Liver (tissue), 9 donors: Measurements from ENCODE around the gene EBF3. TPM values are rescaled to one million over a fixed set of nuclear protein-coding genes. Genes with fewer than 3 reads are reported as not detected.

Experiments used
- DNase-seq: peaks from one replicate; pipeline ENCODE4 v3.0.0-alpha.2; 2017; ENCODE audit warnings: low spot score
- H3K27ac ChIP-seq, 2 donors: one replicate each; pipeline ENCODE4 v1.7.0; 2013; ENCODE audit warnings: inconsistent platforms in 2 of 2, low read length in 2 of 2, control low read depth in 1 of 2, low read depth in 1 of 2, mild to moderate bottlenecking in 1 of 2
- H3K27me3 ChIP-seq, 4 donors: one replicate each; pipeline versions ENCODE4 v1.6.1 to v1.7.0; 2013; ENCODE audit warnings: low read length in 3 of 4, inconsistent platforms in 1 of 4, mild to moderate bottlenecking in 1 of 4, moderate library complexity in 1 of 4; ENCODE audit not compliant: control insufficient read depth in 4 of 4, insufficient read depth in 4 of 4
- H3K36me3 ChIP-seq, 4 donors: one replicate each; pipeline versions ENCODE4 v1.6.1 to v1.7.0; 2013; ENCODE audit warnings: low read length in 3 of 4, mild to moderate bottlenecking in 3 of 4, low read depth in 1 of 4, moderate library complexity in 1 of 4; ENCODE audit not compliant: control insufficient read depth in 4 of 4, insufficient read depth in 3 of 4
- H3K4me1 ChIP-seq, 4 donors: one replicate each; pipeline versions ENCODE4 v1.6.1 to v1.7.0; 2013; ENCODE audit warnings: low read length in 3 of 4, mild to moderate bottlenecking in 3 of 4, moderate library complexity in 1 of 4; ENCODE audit not compliant: control insufficient read depth in 4 of 4, insufficient read depth in 4 of 4
- H3K4me3 ChIP-seq, 3 donors: one replicate each; pipeline versions ENCODE4 v1.6.1 to v1.7.0; 2013; ENCODE audit warnings: low read length in 3 of 3, control low read depth in 1 of 3, low read depth in 1 of 3, mild to moderate bottlenecking in 1 of 3
- H3K9ac ChIP-seq, 2 donors: one replicate each; pipeline ENCODE4 v1.7.0; 2013; ENCODE audit warnings: low read length in 2 of 2, mild to moderate bottlenecking in 2 of 2, moderate library complexity in 2 of 2, control low read depth in 1 of 2, low read depth in 1 of 2
- H3K9me3 ChIP-seq, 4 donors: one replicate each; pipeline versions ENCODE4 v1.6.1 to v1.7.0; 2013; ENCODE audit warnings: low read length in 3 of 4; ENCODE audit not compliant: control insufficient read depth in 4 of 4
- ATF3 ChIP-seq: IDR thresholded peaks from 2 replicates; pipeline ENCODE4 v1.6.1; 2016; ENCODE audit warnings: antibody characterized with exemption
- CTCF ChIP-seq: fragments of 150-350 bp; IDR thresholded peaks from 2 replicates; pipeline ENCODE4 v1.5.1; 2017; ENCODE audit warnings: improper control_type of control experiment, low read depth, low read length; ENCODE audit not compliant: missing input control
- EGR1 ChIP-seq, 2 donors: IDR thresholded peaks; 2 replicates each; pipeline ENCODE4 v1.6.1; 2016 to 2018; ENCODE audit warnings: antibody characterized with exemption in 2 of 2, low read depth in 2 of 2
- FOXA2 ChIP-seq: IDR thresholded peaks from 2 replicates; pipeline ENCODE4 v1.6.1; 2016; ENCODE audit warnings: antibody characterized with exemption
- GABPA ChIP-seq, 2 donors: IDR thresholded peaks in 1 of 2; conservative IDR thresholded peaks in 1 of 2; 2 replicates each; pipeline ENCODE4 v1.6.1; 2016; ENCODE audit warnings: antibody characterized with exemption in 2 of 2, mild to moderate bottlenecking in 1 of 2, moderate library complexity in 1 of 2
- JUND ChIP-seq, 2 donors: IDR thresholded peaks; 2 replicates each; pipeline ENCODE4 v1.6.1; 2016; ENCODE audit warnings: antibody characterized with exemption in 2 of 2
- RAD21 ChIP-seq, 2 donors: IDR thresholded peaks; 2 replicates each; pipeline ENCODE4 v1.6.1; 2016; ENCODE audit warnings: antibody characterized with exemption in 2 of 2, mild to moderate bottlenecking in 2 of 2
- REST ChIP-seq: IDR thresholded peaks from 2 replicates; pipeline ENCODE4 v1.6.1; 2016; ENCODE audit warnings: antibody characterized with exemption, mild to moderate bottlenecking
- SP1 ChIP-seq: IDR thresholded peaks from 2 replicates; pipeline ENCODE4 v1.6.1; 2018; ENCODE audit warnings: antibody characterized with exemption, mild to moderate bottlenecking
- TAF1 ChIP-seq: conservative IDR thresholded peaks from 2 replicates; pipeline ENCODE4 v1.6.1; 2016; ENCODE audit warnings: antibody characterized with exemption, mild to moderate bottlenecking
- ZBTB33 ChIP-seq: IDR thresholded peaks from 2 replicates; pipeline ENCODE4 v1.6.1; 2016; ENCODE audit warnings: antibody characterized with exemption
- WGBS: extraction: QIAGEN DNeasy Blood & Tissue Kit; methylation state at CpG from one replicate; pipeline ENCODE4 v1.1.7; 2013; 5-methylcytosine and 5-hydroxymethylcytosine counted together
- polyA plus RNA-seq, 2 donors: library from polyadenylated mRNA; stranded (reverse) in 1 of 2; unstranded in 1 of 2; fragments of 200-250 nt in 1 of 2; fragments of >200 nt in 1 of 2; fragmentation: Nextera tagmentation in 1 of 2; extraction: Ambion mirVana in 1 of 2; gene quantifications; one replicate each; pipeline versions ENCODE4 v1.2.1 to v1.2.3, GENCODE V29; 2013 to 2015
- total RNA-seq, 2 donors: library from RNA; depleted of rRNA; stranded (reverse); fragments of >200 nt; gene quantifications; one replicate each; pipeline ENCODE4 v1.2.3, GENCODE V29; 2014
- donor health status: healthy.
- donor health status: healthy.
- donor health status: healthy.
- donor health status: healthy.
- donor health status: healthy.

EBF3 gene
- total and polyA plus RNA-seq, 4 donors, result 0.02 to 0.08 TPM; not detected in 2

DNA sequence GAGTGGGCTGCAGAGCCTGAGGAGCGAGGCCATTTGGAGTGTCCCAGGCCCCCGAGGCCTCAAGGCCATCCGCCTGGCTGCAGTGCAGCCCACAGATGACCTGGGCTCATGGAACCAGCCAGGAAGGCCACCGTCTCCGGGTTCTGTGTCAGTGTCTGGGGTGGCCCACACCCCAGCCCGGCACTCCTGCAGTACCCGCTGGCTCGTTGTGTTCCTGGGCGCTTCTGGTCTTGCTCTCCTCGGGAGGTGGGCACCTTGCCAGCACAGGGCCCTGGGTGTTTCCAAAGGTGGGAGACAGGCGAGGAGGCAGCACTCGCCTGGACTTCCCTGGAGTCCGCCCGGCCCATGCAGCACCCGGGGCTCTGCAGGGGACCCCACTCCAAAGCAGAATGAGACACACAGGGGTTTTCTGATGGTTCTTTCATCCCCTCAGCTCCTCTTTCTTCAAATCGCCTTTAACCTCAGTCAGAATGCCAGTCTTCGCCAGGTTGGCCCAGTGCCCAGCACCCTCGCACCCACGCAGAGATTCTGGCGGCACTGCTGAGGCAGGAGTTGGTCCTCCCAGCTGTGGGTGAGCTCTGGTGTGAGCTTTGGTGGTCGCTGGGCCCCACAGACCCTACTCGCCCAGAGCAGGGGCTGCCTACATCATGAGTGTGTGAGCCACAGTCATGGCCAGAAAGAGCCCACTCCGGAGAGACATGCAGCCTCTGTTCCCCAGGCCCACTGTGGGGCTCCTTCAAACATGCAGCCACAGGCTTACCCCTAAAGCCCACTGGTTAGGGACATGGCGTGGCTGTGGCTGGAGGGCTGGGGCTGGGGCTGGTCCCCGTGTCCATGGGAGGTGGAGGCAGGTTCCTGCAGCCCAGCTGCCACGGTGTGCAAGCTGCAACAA lies 155.7 kb downstream of the EBF3 start:
- Histone ChIP-seq H3K27me3 (no peaks in the 10 kb centered on the region), H3K4me1 (peaks cover 0 to 5% (median 0%) of the 10 kb centered on the region in 4 donors), H3K27ac (no peak overlapping the region), H3K9me3 (peaks cover 0 to 6% (median 2%) of the 10 kb centered on the region in 4 donors), H3K9ac (no peak overlapping the region), H3K4me3 (no peak overlapping the region), H3K36me3 (no peaks in the 10 kb centered on the region)
- TF ChIP-seq ATF3 (no peak), ZBTB33 (no peak), TAF1 (no peak), CTCF (no peak), RAD21 (IDR thresholded peaks at IDR 0.05) (no peak), EGR1 (IDR thresholded peaks at IDR 0.05; ENCODE audit: low read depth in 2 of 2) (no peak)
- 90% methylated on average over 26 of the region's 26 CpGs for WGBS
- DNase-seq, result peak; percentile 23

- no peak for TF ChIP-seq SP1
- TF ChIP-seq GABPA (IDR thresholded peaks at IDR 0.05 in 1 of 2, conservative IDR thresholded peaks at IDR 0.05 in 1 of 2), result no peak
- no peak for TF ChIP-seq JUND (IDR thresholded peaks at IDR 0.05)
- no peak for TF ChIP-seq FOXA2
- TF ChIP-seq TAF1, result no peak
- TF ChIP-seq RAD21 (IDR thresholded peaks at IDR 0.05), result no peak
- peaks cover 0 to 3% (median 0%) of the 10 kb centered on the region in 4 donors for H3K4me1 ChIP-seq
- DNase-seq, result peak; percentile 13
- no peak overlapping the region for H3K4me3 ChIP-seq
- WGBS, result 80% methylated on average over 7 of the region's 7 CpGs
- H3K9ac ChIP-seq, result no peak overlapping the region
- no peaks in the 10 kb centered on the region for H3K36me3 ChIP-seq
- peaks cover 0 to 9% (median 3%) of the 10 kb centered on the region in 4 donors for H3K9me3 ChIP-seq
- no peak overlapping the region for H3K27ac ChIP-seq
- H3K27me3 ChIP-seq, result no peaks in the 10 kb centered on the region
These were observed 156.9 kb downstream of the EBF3 start for GRCh38 chr10:129807211-129807610.

GRCh38 chr10:129800796-129801340 lies 163.2 kb downstream of the EBF3 start:
- no peaks in the 10 kb centered on the region for H3K36me3 ChIP-seq
- no peak for DNase-seq

More at GRCh38 chr10:129800796-129801340, 163.2 kb downstream of the EBF3 start:
- H3K9me3 ChIP-seq, result peaks cover 0 to 9% (median 2%) of the 10 kb centered on the region in 4 donors
- WGBS, result 79% methylated on average over 14 of the region's 14 CpGs
- no peaks in the 10 kb centered on the region for H3K27me3 ChIP-seq
- H3K27ac ChIP-seq, result no peak overlapping the region
- H3K9ac ChIP-seq, result no peak overlapping the region
- no peak for TF ChIP-seq REST
- H3K4me1 ChIP-seq, result no peaks in the 10 kb centered on the region
- H3K4me3 ChIP-seq, result no peak overlapping the region
